Bronchial epithelial cell (primary cell): Measurements from ENCODE around the gene CCDC142. TPM values are rescaled to one million over a fixed set of nuclear protein-coding genes. Genes with fewer than 3 reads are reported as not detected.
"Not testable (repeated sequence)": the region's sequence is repeated elsewhere in the genome, so short reads cannot be mapped to it uniquely, and the experiment has no call there.

Experiments
- DNase-seq: peaks from one replicate; pipeline ENCODE4 v3.0.0-alpha.2; 2010; ENCODE audit warnings: low read depth
- FAIRE-seq: peaks from 2 replicates; lab custom pipeline; 2011; peaks lifted over from hg19 to GRCh38; lab: Jason Lieb, UNC
- H3K27me3 ChIP-seq: 2 replicates; pipeline ENCODE4 v1.5.1; 2011; ENCODE audit warnings: low read length; ENCODE audit not compliant: control insufficient read depth, insufficient read depth
- H3K36me3 ChIP-seq: 2 replicates; pipeline ENCODE4 v1.5.1; 2011; ENCODE audit warnings: low read length; ENCODE audit not compliant: control insufficient read depth, insufficient read depth
- H3K4me3 ChIP-seq: 2 replicates; pipeline ENCODE4 v1.5.1; 2011; ENCODE audit warnings: mild to moderate bottlenecking, low read depth, low read length, control low read depth
- CTCF ChIP-seq: IDR thresholded peaks from 2 replicates; pipeline ENCODE4 v1.5.1; 2011; ENCODE audit warnings: mild to moderate bottlenecking, moderate library complexity, low read length, control low read depth, inconsistent platforms; ENCODE audit not compliant: insufficient read depth, severe bottlenecking
- total RNA-seq: library from RNA; depleted of rRNA; stranded (reverse); fragments of >200 nt; gene quantifications from 2 replicates; pipeline ENCODE4 v1.2.1, GENCODE V29; 2014

Gene CCDC142
- total RNA-seq, 1 donor from 2014 or later, result 12.1 TPM

GRCh38 chr2:74450570-74451190, 32.1 kb downstream of the CCDC142 start:
- DNase-seq, result no peak
- FAIRE-seq, result no peak
- no peak for TF ChIP-seq CTCF
- Histone ChIP-seq H3K4me3 (no peak overlapping the region), H3K27me3 (no peaks in the 10 kb centered on the region), H3K36me3 (no peaks in the 10 kb centered on the region)

GRCh38 chr2:74448771-74449170, 34.0 kb downstream of the CCDC142 start:
- DNase-seq, result peak; percentile 64
- TF ChIP-seq CTCF, result no peak
- Histone ChIP-seq H3K36me3 (no peaks in the 10 kb centered on the region), H3K27me3 (no peaks in the 10 kb centered on the region), H3K4me3 (no peak overlapping the region)
- FAIRE-seq, result no peak

- DNase-seq (no peak), FAIRE-seq (no peak)
- no peaks in the 10 kb centered on the region for H3K36me3 ChIP-seq
- H3K27me3 ChIP-seq, result no peaks in the 10 kb centered on the region
- no peak for TF ChIP-seq CTCF
- H3K4me3 ChIP-seq, result no peak overlapping the region
These were observed 35.4 kb downstream of the CCDC142 start for GRCh38 chr2:74447230-74447999.

GRCh38 chr2:74444498-74445318, 38.1 kb downstream of the CCDC142 start:
- no peak for DNase-seq
- no peak for FAIRE-seq
- Histone ChIP-seq H3K4me3 (no peak overlapping the region), H3K36me3 (no peaks in the 10 kb centered on the region), H3K27me3 (no peaks in the 10 kb centered on the region)
- TF ChIP-seq CTCF, result no peak

- not testable (repeated sequence) for FAIRE-seq
These were observed 40.1 kb downstream of the CCDC142 start for GRCh38 chr2:74442483-74443297.

More at GRCh38 chr2:74442483-74443297, 40.1 kb downstream of the CCDC142 start:
- DNase-seq, H3K36me3 ChIP-seq, H3K27me3 ChIP-seq: not testable (repeated sequence)
- peak overlapping the region; percentile 64 for H3K4me3 ChIP-seq
